CD8-positive, alpha-beta memory T cell (primary cell): ENCODE results near the gene LPP. TPM values are rescaled to one million over a fixed set of nuclear protein-coding genes. Genes with fewer than 3 reads are reported as not detected.
A peak's percentile ranks its signal among the peaks of the same experiment; 100 is the strongest.

Experiments used
- CTCF ChIA-PET: fragments of 350-600 bp; sonication (Branson Sonifier 250); formaldehyde crosslinking; loops from one replicate; lab custom pipeline; 2021; ENCODE audit warnings: antibody characterized with exemption; lab: Charles Lee
- POLR2A ChIA-PET: fragments of 350-600 bp; sonication (Branson Sonifier 250); formaldehyde crosslinking; loops from one replicate; lab custom pipeline; 2021; ENCODE audit warnings: antibody characterized with exemption; lab: Charles Lee
- DNase-seq, 5 donors: peaks; one replicate each; pipeline versions ENCODE4 v3.0.0 to v3.0.0-alpha.2; 2020 to 2022; ENCODE audit warnings: mixed read lengths in 1 of 5
- H3K27ac ChIP-seq: one replicate; pipeline ENCODE4 v1.7.0; 2013; ENCODE audit warnings: low read depth, mild to moderate bottlenecking, low read length, moderate library complexity
- H3K27me3 ChIP-seq: 2 replicates; pipeline ENCODE4 v1.7.0; 2013; ENCODE audit warnings: low read length, mild to moderate bottlenecking; ENCODE audit not compliant: insufficient read depth, poor library complexity, severe bottlenecking
- H3K36me3 ChIP-seq: 2 replicates; pipeline ENCODE4 v1.7.0; 2013; ENCODE audit warnings: mild to moderate bottlenecking, low read length, moderate library complexity; ENCODE audit not compliant: insufficient read depth
- H3K4me1 ChIP-seq: 2 replicates; pipeline ENCODE4 v1.7.0; 2013; ENCODE audit warnings: mild to moderate bottlenecking, low read length, moderate library complexity; ENCODE audit not compliant: insufficient read depth
- H3K4me3 ChIP-seq: 2 replicates; pipeline ENCODE4 v1.7.0; 2013; ENCODE audit warnings: mild to moderate bottlenecking, low read length
- H3K9me3 ChIP-seq: 2 replicates; pipeline ENCODE4 v1.7.0; 2013; ENCODE audit warnings: mild to moderate bottlenecking, low read length
- H3K27ac Mint-ChIP-seq, 8 donors: one replicate each; pipeline ENCODE4 v1.8.0; 2020 to 2021; ENCODE audit warnings: mixed read lengths in 8 of 8, mild to moderate bottlenecking in 6 of 8, inconsistent platforms in 3 of 8, moderate library complexity in 3 of 8
- H3K27me3 Mint-ChIP-seq, 2 donors: one replicate each; pipeline ENCODE4 v1.8.0; 2020 to 2021; ENCODE audit warnings: mixed read lengths in 2 of 2, mild to moderate bottlenecking in 1 of 2, moderate library complexity in 1 of 2
- H3K36me3 Mint-ChIP-seq, 3 donors: one replicate each; pipeline ENCODE4 v1.8.0; 2020 to 2021; ENCODE audit warnings: mixed read lengths in 3 of 3, inconsistent platforms in 1 of 3, mild to moderate bottlenecking in 1 of 3
- H3K4me1 Mint-ChIP-seq, 3 donors: one replicate each; pipeline ENCODE4 v1.8.0; 2020 to 2021; ENCODE audit warnings: mixed read lengths in 3 of 3, inconsistent platforms in 1 of 3, mild to moderate bottlenecking in 1 of 3
- H3K4me3 Mint-ChIP-seq, 7 donors: one replicate each; pipeline ENCODE4 v1.8.0; 2020 to 2021; ENCODE audit warnings: mixed read lengths in 7 of 7, mild to moderate bottlenecking in 6 of 7, moderate library complexity in 4 of 7, inconsistent platforms in 2 of 7
- H3K9me3 Mint-ChIP-seq, 5 donors: one replicate each; pipeline ENCODE4 v1.8.0; 2020 to 2022; ENCODE audit warnings: mixed read lengths in 5 of 5, mild to moderate bottlenecking in 3 of 5, moderate library complexity in 2 of 5, inconsistent platforms in 1 of 5
- polyA plus RNA-seq: library from polyadenylated mRNA; unstranded; fragments of 300-500 nt; fragmentation: Illumina TruSeq; gene quantifications from one replicate; pipeline ENCODE4 v1.2.3, GENCODE V29; 2021
- total RNA-seq, 2 experiments: library from RNA; stranded (reverse); gene quantifications; one replicate each; pipeline ENCODE4 v1.2.3, GENCODE V29; 2021

LPP gene
- total and polyA plus RNA-seq, 3 experiments from 2014 or later, result 13.4 to 23.5 (median 18.0) TPM

DNA sequence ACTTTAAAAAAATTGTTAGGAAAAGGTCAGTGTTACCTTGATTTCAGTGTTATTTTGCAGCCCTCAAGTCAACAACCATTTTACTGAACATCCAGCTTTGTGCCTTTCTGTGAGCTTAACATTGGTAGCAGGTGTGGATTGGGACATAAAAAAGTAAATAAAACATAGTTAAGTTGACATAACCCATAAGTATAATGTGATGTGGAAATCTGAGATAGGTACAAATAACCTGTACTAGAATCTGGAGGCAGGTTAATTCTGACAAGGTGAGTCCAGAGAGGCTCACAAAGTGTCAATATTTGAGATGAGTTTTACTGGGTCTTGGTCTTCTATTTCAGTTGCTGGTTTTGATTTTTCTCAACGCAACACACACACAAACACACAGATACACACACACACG lies 151.3 kb downstream of the LPP start:
- ChIA-PET POLR2A (no interaction called here), CTCF (interaction anchor here (0.6 kb wide), 1 partner anchor 55 kb away, joined by 3 read pairs; no protein-coding TSS in a partner anchor)
- Mint-ChIP-seq H3K27ac (no peak overlapping the region), H3K36me3 (peaks cover 8 to 13% (median 11%) of the 10 kb centered on the region in 3 donors), H3K9me3 (no peaks in the 10 kb centered on the region), H3K27me3 (no peaks in the 10 kb centered on the region), H3K4me3 (no peak overlapping the region), H3K4me1 (peaks cover 14 to 29% (median 27%) of the 10 kb centered on the region in 3 donors)
- Histone ChIP-seq H3K27ac (no peak overlapping the region), H3K4me1 (no peaks in the 10 kb centered on the region), H3K36me3 (no peaks in the 10 kb centered on the region), H3K9me3 (no peaks in the 10 kb centered on the region), H3K4me3 (no peak overlapping the region), H3K27me3 (no peaks in the 10 kb centered on the region)
- DNase-seq, result no peak

DNA sequence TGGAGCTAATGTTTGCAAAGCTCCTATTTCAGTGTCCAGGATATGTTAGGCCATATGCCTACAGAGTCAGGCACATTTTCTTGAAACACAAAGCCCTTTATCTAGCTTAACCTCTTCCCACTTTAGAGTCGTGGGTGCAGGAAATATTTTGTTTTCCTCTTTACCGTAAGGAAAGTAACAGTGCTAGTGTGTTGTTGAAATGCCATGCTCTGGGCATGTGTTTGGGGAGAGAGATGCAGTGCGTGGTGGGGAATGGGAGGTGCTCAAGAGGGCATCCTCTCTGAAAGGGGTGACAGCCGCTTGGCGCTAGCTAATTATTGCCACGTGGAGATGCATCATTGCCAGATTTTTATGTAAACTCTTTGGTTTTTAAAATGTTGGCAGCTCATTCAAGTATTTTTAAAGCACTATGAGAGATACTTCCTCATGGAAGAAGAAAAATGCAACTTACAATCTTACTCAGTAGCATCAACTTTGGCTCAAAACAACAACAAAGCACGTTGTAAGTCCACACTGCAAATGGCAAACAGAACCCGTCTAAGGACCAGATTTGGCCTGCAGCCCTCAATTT lies 152.6 kb downstream of the LPP start:
- Mint-ChIP-seq H3K9me3 (no peaks in the 10 kb centered on the region), H3K36me3 (peaks cover 8 to 13% (median 11%) of the 10 kb centered on the region in 3 donors), H3K4me1 (peaks cover 15 to 26% (median 25%) of the 10 kb centered on the region in 3 donors), H3K27ac (no peak overlapping the region), H3K27me3 (no peaks in the 10 kb centered on the region), H3K4me3 (no peak overlapping the region)
- CTCF ChIA-PET, result no interaction called here
- no peak for DNase-seq
- Histone ChIP-seq H3K4me3 (no peak overlapping the region), H3K27ac (no peak overlapping the region), H3K36me3 (no peaks in the 10 kb centered on the region), H3K4me1 (no peaks in the 10 kb centered on the region), H3K27me3 (no peaks in the 10 kb centered on the region), H3K9me3 (no peaks in the 10 kb centered on the region)
- POLR2A ChIA-PET, result no interaction called here

DNA sequence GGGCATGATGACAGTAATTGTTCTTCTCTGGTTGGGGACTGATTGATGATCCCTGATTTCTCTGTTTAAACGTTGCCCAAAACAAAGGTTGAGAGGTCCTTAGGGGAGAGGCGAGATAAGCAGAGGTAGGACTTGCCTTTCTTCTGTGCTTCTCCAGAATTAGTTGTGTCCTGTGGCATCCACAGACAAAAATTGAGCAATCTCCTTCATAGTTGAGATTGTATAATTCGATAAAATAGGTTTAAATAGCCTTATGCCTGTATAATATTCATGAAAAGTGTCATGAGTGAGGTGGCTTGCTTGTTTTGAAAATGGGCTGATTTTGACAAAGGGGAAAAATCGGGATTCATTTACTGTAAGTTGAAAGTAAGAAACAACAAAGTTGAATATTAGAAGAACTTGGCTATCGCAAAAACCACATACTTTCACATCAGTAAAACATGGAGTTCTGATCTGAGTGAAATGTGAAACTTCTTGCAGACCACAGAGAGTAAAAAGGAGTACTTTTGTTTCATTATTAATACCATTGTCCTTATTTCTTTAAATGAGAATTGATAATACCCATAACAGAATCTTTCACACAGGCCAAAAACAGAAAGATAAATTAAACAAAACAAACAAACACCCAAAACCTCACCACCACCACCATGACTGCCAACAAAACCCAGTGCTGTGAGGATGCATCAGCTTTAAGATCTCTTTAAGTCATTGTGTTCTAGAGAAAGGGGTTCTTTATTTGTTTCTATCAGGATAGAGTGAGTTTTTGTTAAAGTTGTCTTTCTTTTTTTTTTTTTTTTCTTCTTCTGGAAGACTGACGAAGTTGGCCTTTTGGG lies 155.7 kb downstream of the LPP start:
- Histone ChIP-seq H3K27ac (no peak overlapping the region), H3K9me3 (no peaks in the 10 kb centered on the region), H3K27me3 (no peaks in the 10 kb centered on the region), H3K4me3 (no peak overlapping the region), H3K4me1 (no peaks in the 10 kb centered on the region), H3K36me3 (no peaks in the 10 kb centered on the region)
- Mint-ChIP-seq H3K4me1 (peaks cover 15 to 22% (median 21%) of the 10 kb centered on the region in 3 donors), H3K27ac (peak overlapping the region in 5 of 8 donors; percentile 4 to 67 (median 24)), H3K4me3 (peak overlapping the region in 6 of 7 donors; percentile 12 to 65 (median 41)), H3K36me3 (peaks cover 8 to 11% (median 10%) of the 10 kb centered on the region in 3 donors), H3K9me3 (no peaks in the 10 kb centered on the region), H3K27me3 (no peaks in the 10 kb centered on the region)
- no peak for DNase-seq
- ChIA-PET POLR2A (no interaction called here), CTCF (interaction anchor here (1.1 kb wide), 1 partner anchor 11 kb away, joined by 3 read pairs; no protein-coding TSS in a partner anchor)

DNA sequence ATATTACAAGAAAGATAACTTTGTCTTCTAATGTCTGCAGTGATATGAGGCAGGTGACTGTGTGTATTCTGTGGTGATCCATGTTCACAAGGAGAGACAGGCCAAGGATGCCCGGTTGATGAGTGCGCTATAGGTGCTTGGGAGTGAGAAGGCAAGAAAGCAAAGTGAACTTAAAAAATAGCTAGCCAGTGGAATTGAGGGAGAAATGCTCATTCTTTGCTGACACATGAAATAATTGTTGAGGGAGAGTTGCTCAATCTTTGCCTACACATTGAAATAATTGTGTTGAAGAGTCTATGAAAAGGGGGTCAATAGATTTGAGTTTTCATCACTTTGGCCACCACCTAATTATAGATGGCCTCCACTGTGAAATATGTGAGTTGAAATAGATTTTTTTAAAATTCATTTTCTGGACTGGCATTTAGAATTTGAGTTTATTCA lies 156.3 kb downstream of the LPP start:
- H3K9me3 ChIP-seq, result no peaks in the 10 kb centered on the region
- Mint-ChIP-seq H3K36me3 (peaks cover 8 to 11% (median 10%) of the 10 kb centered on the region in 3 donors), H3K27me3 (no peaks in the 10 kb centered on the region), H3K4me1 (peaks cover 15 to 22% (median 21%) of the 10 kb centered on the region in 3 donors), H3K4me3 (peak overlapping the region in 3 of 7 donors; percentile 11 to 65 (median 20)), H3K9me3 (no peaks in the 10 kb centered on the region), H3K27ac (peak overlapping the region in 4 of 8 donors; percentile 12 to 90 (median 54))
- H3K36me3 ChIP-seq, result no peaks in the 10 kb centered on the region
- no peak overlapping the region for H3K27ac ChIP-seq
- no peaks in the 10 kb centered on the region for H3K27me3 ChIP-seq
- DNase-seq, result no peak
- no peaks in the 10 kb centered on the region for H3K4me1 ChIP-seq
- H3K4me3 ChIP-seq, result no peak overlapping the region
- ChIA-PET CTCF (interaction anchor here (1.1 to 1.4 kb wide), 2 partner anchors 10 to 439 kb away, joined by 3 to 4 read pairs; no protein-coding TSS in a partner anchor), POLR2A (no interaction called here)

DNA sequence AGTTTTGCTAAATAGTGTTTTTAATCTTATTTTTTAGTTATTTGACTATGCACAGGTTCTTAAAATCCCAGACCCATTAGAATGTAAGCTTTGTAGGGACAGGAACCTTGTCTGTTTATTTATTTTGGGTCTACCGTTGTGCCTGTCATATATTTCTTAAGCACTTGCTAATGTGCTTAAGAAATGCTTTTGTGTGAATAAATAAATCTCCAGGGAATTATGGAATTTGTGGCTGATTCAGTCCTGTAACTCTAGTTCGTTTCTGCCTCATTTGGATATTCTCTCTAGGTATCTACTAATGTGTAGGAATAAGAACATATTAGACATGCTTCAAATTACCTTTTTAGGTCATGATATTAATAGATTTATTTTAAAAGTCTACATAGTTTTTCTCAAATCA lies 161.6 kb downstream of the LPP start:
- Mint-ChIP-seq H3K4me3 (no peak overlapping the region), H3K27me3 (no peaks in the 10 kb centered on the region), H3K36me3 (peaks cover 0 to 10% (median 3%) of the 10 kb centered on the region in 3 donors), H3K4me1 (peaks cover 0 to 17% (median 7%) of the 10 kb centered on the region in 3 donors), H3K27ac (no peak overlapping the region), H3K9me3 (no peaks in the 10 kb centered on the region)
- no peaks in the 10 kb centered on the region for H3K9me3 ChIP-seq
- no peak overlapping the region for H3K4me3 ChIP-seq
- H3K27me3 ChIP-seq, result no peaks in the 10 kb centered on the region
- CTCF ChIA-PET, result no interaction called here
- H3K27ac ChIP-seq, result no peak overlapping the region
- no peak for DNase-seq
- POLR2A ChIA-PET, result no interaction called here
- no peaks in the 10 kb centered on the region for H3K36me3 ChIP-seq
- no peaks in the 10 kb centered on the region for H3K4me1 ChIP-seq

DNA sequence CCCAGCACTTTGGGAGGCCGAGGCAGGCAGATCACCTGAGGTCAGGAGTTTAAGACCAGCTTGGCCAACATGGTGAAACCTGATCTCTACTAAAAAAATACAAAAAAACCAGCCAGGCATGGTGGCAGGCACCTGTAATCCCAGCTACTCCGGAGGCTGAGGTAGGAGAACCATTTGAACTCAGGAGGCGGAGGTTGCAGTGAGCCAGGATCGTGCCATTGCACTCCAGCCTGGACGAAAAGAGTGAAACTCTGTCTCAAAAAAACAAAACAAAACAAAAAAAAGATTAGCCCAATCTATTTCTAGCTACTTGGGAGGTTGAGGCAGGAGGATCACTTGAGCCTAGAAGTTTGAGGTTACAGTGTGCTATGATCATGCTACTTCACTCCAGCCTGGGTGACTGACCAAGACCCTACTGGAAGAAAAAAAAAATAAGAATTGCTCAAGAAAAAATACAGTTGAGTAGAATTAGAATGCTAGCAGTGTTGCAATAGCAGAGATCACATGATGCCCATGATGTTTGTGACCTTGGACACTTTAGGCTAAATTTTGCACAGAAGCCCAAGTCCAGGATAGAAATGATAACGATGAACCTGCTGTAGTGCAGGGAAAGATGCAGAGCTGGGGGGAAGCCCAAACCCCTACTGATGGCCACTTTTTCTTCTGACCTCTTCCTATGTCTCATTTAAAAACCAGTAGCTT lies 162.2 kb downstream of the LPP start:
- Mint-ChIP-seq H3K27ac (peak overlapping the region in 2 of 8 donors; percentile 67 to 75), H3K27me3 (no peaks in the 10 kb centered on the region)

DNA sequence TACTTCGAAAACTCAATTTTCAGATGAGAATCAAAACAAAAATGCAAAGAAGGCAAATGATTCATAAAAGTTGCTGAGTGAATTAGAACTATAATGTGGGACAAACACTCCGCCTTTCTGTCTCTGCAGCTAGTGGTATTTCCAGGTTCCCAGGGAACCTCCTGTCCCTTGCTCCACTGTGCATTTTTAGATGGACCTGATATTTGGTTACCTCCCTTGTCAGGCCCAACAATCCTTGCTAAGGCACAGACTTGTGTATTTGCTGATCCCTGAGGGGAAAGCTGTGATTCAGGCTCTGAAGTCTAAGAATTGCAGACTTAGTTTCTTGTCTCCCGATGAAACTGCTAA lies 162.7 kb downstream of the LPP start:
- peaks cover 3 to 25% (median 10%) of the 10 kb centered on the region in 3 donors for H3K4me1 Mint-ChIP-seq
- no peaks in the 10 kb centered on the region for H3K9me3 Mint-ChIP-seq
- Histone ChIP-seq H3K36me3 (no peaks in the 10 kb centered on the region), H3K27me3 (no peaks in the 10 kb centered on the region), H3K4me3 (no peak overlapping the region), H3K9me3 (no peaks in the 10 kb centered on the region), H3K27ac (no peak overlapping the region), H3K4me1 (peaks cover 2% of the 10 kb centered on the region)
- ChIA-PET POLR2A (no interaction called here), CTCF (no interaction called here)
- no peak overlapping the region for H3K4me3 Mint-ChIP-seq
- no peaks in the 10 kb centered on the region for H3K27me3 Mint-ChIP-seq
- peaks cover 0 to 10% (median 3%) of the 10 kb centered on the region in 3 donors for H3K36me3 Mint-ChIP-seq
- DNase-seq, result no peak
- peak overlapping the region in 2 of 8 donors; percentile 67 to 75 for H3K27ac Mint-ChIP-seq

More for the DNA sequence above, 162.2 kb downstream of the LPP start:
- ChIA-PET POLR2A (no interaction called here), CTCF (no interaction called here)
- Mint-ChIP-seq H3K9me3 (no peaks in the 10 kb centered on the region), H3K36me3 (peaks cover 0 to 10% (median 3%) of the 10 kb centered on the region in 3 donors), H3K4me3 (peak overlapping the region in 1 of 7 donors; percentile 25), H3K4me1 (peaks cover 3 to 21% (median 10%) of the 10 kb centered on the region in 3 donors)
- Histone ChIP-seq H3K4me1 (no peaks in the 10 kb centered on the region), H3K4me3 (no peak overlapping the region), H3K36me3 (no peaks in the 10 kb centered on the region), H3K27ac (no peak overlapping the region), H3K9me3 (no peaks in the 10 kb centered on the region), H3K27me3 (no peaks in the 10 kb centered on the region)
- DNase-seq, result no peak
